Ovary (tissue), 3 donors: Measurements from ENCODE around the gene STK24.

Experiments
- CTCF ChIP-seq, 3 donors: fragments of 450-650 bp in 2 of 3; fragments of 200-600 bp in 1 of 3; IDR thresholded peaks; one replicate each; pipeline versions ENCODE4 v1.5.1 to v1.8.0; 2016 to 2022; ENCODE audit warnings: antibody characterized with exemption in 3 of 3, mild to moderate bottlenecking in 1 of 3
- EP300 ChIP-seq: sonication (generic); formaldehyde crosslinking; IDR thresholded peaks from one replicate; pipeline ENCODE4 v1.6.1; 2017; ENCODE audit warnings: antibody characterized with exemption
- donor health status: DM: no; HTN: no; CAD: no.

DNA sequence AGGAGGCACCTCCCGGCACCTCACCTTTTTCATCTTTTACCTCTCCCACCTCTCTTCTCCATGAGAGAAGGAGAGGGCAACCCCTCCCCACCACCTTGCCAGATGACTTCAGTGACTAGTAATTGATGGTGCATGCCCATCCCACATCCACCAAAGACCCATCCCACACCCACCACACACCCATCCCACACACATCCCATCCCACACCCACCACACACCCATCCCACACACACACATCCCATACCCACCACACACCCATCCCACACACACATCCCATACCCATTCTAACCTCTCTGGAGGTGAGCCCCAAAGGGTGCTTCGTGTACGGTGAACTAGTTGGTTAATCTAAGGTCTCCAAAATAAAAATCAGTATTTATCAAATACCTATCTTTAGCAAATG is 44.7 kb downstream of the STK24 start:
- TF ChIP-seq CTCF (IDR thresholded peaks at IDR 0.05) (no peak), EP300 (no peak)
